Activated CD4-positive, alpha-beta T cell treated with anti-CD3 and anti-CD28 coated beads, Interleukin-2, amount 10 ng/mL, durations not matched to agents 7 days and 5 days (primary cell): ENCODE data around the gene NR1D2. TPM values are rescaled to one million over a fixed set of nuclear protein-coding genes. Genes with fewer than 3 reads are reported as not detected.

Source experiments
- CTCF ChIA-PET: fragments of 350-600 bp; sonication (Branson Sonifier 250); formaldehyde crosslinking; loops from one replicate; lab custom pipeline; 2021; ENCODE audit warnings: antibody characterized with exemption; lab: Charles Lee
- POLR2A ChIA-PET: fragments of 350-600 bp; sonication (Branson Sonifier 250); formaldehyde crosslinking; loops from one replicate; lab custom pipeline; 2021; ENCODE audit warnings: antibody characterized with exemption; lab: Charles Lee
- DNase-seq: peaks from one replicate; pipeline ENCODE4 v3.0.0-alpha.2; 2020
- H3K27ac Mint-ChIP-seq: one replicate; pipeline ENCODE4 v1.8.0; 2021; ENCODE audit warnings: mild to moderate bottlenecking, moderate library complexity, mixed read lengths
- H3K27me3 Mint-ChIP-seq: one replicate; pipeline ENCODE4 v1.8.0; 2021; ENCODE audit warnings: mixed read lengths
- H3K36me3 Mint-ChIP-seq: one replicate; pipeline ENCODE4 v1.8.0; 2021; ENCODE audit warnings: low read depth, mixed read lengths
- H3K4me1 Mint-ChIP-seq: one replicate; pipeline ENCODE4 v1.8.0; 2021; ENCODE audit warnings: mixed read lengths
- H3K4me3 Mint-ChIP-seq: one replicate; pipeline ENCODE4 v1.8.0; 2021; ENCODE audit warnings: mild to moderate bottlenecking, moderate library complexity, mixed read lengths
- H3K9me3 Mint-ChIP-seq: one replicate; pipeline ENCODE4 v1.8.0; 2021; ENCODE audit warnings: mixed read lengths
- total RNA-seq, 2 experiments: library from RNA; stranded (reverse); gene quantifications; one replicate each; pipeline ENCODE4 v1.2.3, GENCODE V29; 2021

Gene NR1D2
- total RNA-seq, 2 experiments from 2014 or later, result 5.9 TPM

- H3K9me3 Mint-ChIP-seq, result no peaks in the 10 kb centered on the region
- H3K27ac Mint-ChIP-seq, result no peak overlapping the region
- no peak overlapping the region for H3K4me3 Mint-ChIP-seq
- ChIA-PET POLR2A (no interaction called here), CTCF (no interaction called here)
- peaks cover 25% of the 10 kb centered on the region for H3K27me3 Mint-ChIP-seq
- no peaks in the 10 kb centered on the region for H3K4me1 Mint-ChIP-seq
- H3K36me3 Mint-ChIP-seq, result no peaks in the 10 kb centered on the region
- no peak for DNase-seq
Measured at GRCh38 chr3:23938688-23939087, 6.4 kb upstream of the NR1D2 start.

GRCh38 chr3:23940775-23941174, 4.3 kb upstream of the NR1D2 start:
- Mint-ChIP-seq H3K27ac (no peak overlapping the region), H3K4me1 (peaks cover 8% of the 10 kb centered on the region), H3K4me3 (no peak overlapping the region), H3K36me3 (no peaks in the 10 kb centered on the region), H3K27me3 (peaks cover 33% of the 10 kb centered on the region), H3K9me3 (no peaks in the 10 kb centered on the region)
- POLR2A ChIA-PET, result interaction anchor here (0.6 to 1.0 kb wide), 3 partner anchors 15 to 1655 kb away, joined by 3 to 5 read pairs (median 3); partner anchors contain the start of genes NKIRAS1 and RPL15
- no peak for DNase-seq
- CTCF ChIA-PET, result no interaction called here

DNA sequence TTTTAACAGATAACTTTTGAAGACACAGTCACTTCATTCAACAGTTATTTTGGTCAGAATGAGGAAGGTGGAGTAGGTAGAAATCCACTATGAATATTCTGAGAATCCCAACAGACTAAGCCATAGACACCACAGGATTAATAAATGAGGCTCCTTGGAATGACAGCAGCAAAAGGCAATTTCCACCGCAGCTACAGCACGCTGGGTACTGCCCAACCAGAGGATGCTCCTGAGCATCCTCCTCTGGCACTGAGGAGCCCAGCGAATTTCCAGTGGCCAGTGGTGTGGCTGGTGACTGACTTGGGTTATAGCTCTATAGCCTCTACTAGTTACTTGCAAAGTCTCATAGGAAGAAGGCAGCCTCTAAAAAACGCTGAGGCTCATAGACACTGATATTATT, 3.6 kb upstream of the NR1D2 start:
- no peak overlapping the region for H3K27ac Mint-ChIP-seq
- no peaks in the 10 kb centered on the region for H3K9me3 Mint-ChIP-seq
- peaks cover 8% of the 10 kb centered on the region for H3K4me1 Mint-ChIP-seq
- no peak for DNase-seq
- ChIA-PET CTCF (no interaction called here), POLR2A (no interaction called here)
- H3K4me3 Mint-ChIP-seq, result no peak overlapping the region
- H3K27me3 Mint-ChIP-seq, result peaks cover 33% of the 10 kb centered on the region
- no peaks in the 10 kb centered on the region for H3K36me3 Mint-ChIP-seq

- no peaks in the 10 kb centered on the region for H3K9me3 Mint-ChIP-seq
- H3K4me1 Mint-ChIP-seq, result peaks cover 12% of the 10 kb centered on the region
- no peak overlapping the region for H3K27ac Mint-ChIP-seq
- ChIA-PET POLR2A (no interaction called here), CTCF (interaction anchor here (0.7 kb wide), 1 partner anchor 54 kb away, joined by 5 read pairs; no protein-coding TSS in a partner anchor)
- DNase-seq, result no peak
- H3K27me3 Mint-ChIP-seq, result peaks cover 30% of the 10 kb centered on the region
- H3K4me3 Mint-ChIP-seq, result no peak overlapping the region
- no peaks in the 10 kb centered on the region for H3K36me3 Mint-ChIP-seq
Measured at GRCh38 chr3:23942546-23942945, 2.5 kb upstream of the NR1D2 start.

DNA sequence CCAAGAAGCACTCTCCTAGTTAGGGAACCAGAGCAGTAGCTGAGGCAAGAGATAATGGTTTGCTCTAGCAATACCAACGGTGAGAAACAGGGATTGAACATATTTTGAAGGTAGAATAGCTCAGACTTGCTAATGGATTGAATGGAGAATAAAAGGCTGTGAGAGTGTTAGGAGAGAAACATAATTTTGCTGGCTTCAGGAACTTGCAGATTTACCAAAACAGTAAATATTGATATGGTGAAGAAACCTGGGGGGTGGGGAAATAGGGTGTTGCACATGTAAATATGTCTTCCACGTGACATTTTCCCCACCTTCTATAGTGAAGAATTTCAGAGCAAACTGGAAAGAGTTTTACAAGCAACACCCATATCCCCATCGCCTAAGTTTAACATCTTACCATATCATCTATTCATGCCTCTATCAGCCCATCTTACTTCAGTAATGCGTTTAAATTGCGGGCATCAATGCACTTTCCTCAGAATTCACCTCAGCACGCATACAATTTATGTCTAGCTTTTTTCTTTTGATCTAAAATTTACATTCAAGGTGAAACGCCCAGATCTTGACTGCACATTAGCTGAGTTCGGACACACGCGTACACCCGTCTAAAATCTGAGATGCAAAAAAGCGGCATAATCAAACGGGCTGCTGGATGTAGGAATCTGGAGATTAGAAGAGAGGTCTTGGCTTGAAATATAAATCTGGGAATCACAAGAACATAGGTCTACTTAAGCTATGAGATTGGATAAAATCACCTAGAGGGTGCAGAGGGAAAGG, 891 bp upstream of the NR1D2 start:
- H3K27ac Mint-ChIP-seq, result peak overlapping the region; percentile 82
- H3K27me3 Mint-ChIP-seq, result peaks cover 23% of the 10 kb centered on the region
- DNase-seq, result no peak
- CTCF ChIA-PET, result interaction anchor here (0.6 to 1.2 kb wide), 2 partner anchors 23 to 227 kb away, joined by 3 to 4 read pairs; no protein-coding TSS in a partner anchor
- no peaks in the 10 kb centered on the region for H3K36me3 Mint-ChIP-seq
- peak overlapping the region; percentile 66 for H3K4me3 Mint-ChIP-seq
- POLR2A ChIA-PET, result interaction anchor here (1.6 kb wide), 1 partner anchor 27 kb away, joined by 8 read pairs; the partner anchor contains the start of genes NKIRAS1 and RPL15
- peaks cover 16% of the 10 kb centered on the region for H3K4me1 Mint-ChIP-seq
- H3K9me3 Mint-ChIP-seq, result no peaks in the 10 kb centered on the region

GRCh38 chr3:23945663-23945912, 502 bp downstream of the NR1D2 start:
- Mint-ChIP-seq H3K9me3 (peaks cover 2% of the 10 kb centered on the region), H3K27ac (peak overlapping the region; percentile 60), H3K36me3 (peaks cover 1% of the 10 kb centered on the region), H3K4me1 (peaks cover 30% of the 10 kb centered on the region), H3K4me3 (peak overlapping the region; percentile 47), H3K27me3 (peaks cover 22% of the 10 kb centered on the region)
- ChIA-PET POLR2A (interaction anchor here (1.9 kb wide), 1 partner anchor 29 kb away, joined by 5 read pairs; the partner anchor contains the start of genes NKIRAS1 and RPL15), CTCF (interaction anchor here (1.6 kb wide), 1 partner anchor 29 kb away, joined by 5 read pairs; the partner anchor contains the start of genes NKIRAS1 and RPL15)
- no peak for DNase-seq

DNA sequence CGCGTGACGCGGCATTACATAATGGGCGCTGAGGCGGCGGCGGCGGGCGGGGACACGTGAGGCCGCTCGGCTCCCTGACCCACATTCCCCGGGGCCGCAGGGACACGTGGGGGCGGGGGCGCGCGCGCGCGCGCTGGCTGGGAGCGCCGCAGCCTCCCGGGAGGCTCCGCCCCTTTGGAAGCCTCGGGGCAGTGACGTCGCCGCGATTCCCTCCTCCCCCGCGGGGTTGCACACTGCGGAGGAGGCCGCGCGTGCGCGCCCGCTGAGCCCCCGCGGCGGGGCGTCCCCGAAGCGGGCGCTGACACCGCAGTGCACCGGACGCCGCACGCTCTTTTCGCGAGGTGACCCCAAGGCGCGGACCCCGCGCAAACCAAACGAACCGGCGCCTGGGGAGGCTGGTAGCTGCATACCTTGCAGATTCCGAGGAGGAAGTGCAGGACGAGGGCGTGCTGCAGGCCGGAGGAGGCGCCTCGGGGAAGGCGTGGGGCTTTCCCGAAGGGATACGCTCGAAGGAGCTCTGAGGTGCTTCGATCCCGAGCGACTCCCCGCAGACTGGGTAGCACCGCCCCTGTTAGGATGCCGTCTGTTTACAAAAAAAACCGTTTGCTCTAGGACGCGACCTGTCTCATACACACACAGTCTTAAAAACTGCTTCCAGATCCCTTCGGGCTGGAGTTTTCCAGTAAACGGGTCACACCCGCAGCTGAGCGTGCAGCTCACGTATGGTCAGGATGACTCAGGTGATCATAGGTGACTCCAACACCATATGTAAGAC, 1.0 kb downstream of the NR1D2 start:
- CTCF ChIA-PET, result interaction anchor here (1.6 kb wide), 1 partner anchor 29 kb away, joined by 5 read pairs; the partner anchor contains the start of genes NKIRAS1 and RPL15
- peak overlapping the region; percentile 81 for H3K4me3 Mint-ChIP-seq

GRCh38 chr3:23948761-23949160, 3.7 kb downstream of the NR1D2 start:
- POLR2A ChIA-PET, result no interaction called here
- peaks cover 2% of the 10 kb centered on the region for H3K9me3 Mint-ChIP-seq
- no peak for DNase-seq
- no peak overlapping the region for H3K27ac Mint-ChIP-seq
- no peak overlapping the region for H3K4me3 Mint-ChIP-seq
- peaks cover 48% of the 10 kb centered on the region for H3K4me1 Mint-ChIP-seq
- peaks cover 8% of the 10 kb centered on the region for H3K27me3 Mint-ChIP-seq
- CTCF ChIA-PET, result no interaction called here
- peaks cover 1% of the 10 kb centered on the region for H3K36me3 Mint-ChIP-seq

More for the DNA sequence above, 1.0 kb downstream of the NR1D2 start:
- Mint-ChIP-seq H3K27ac (peak overlapping the region; percentile 92), H3K9me3 (peaks cover 2% of the 10 kb centered on the region), H3K36me3 (peaks cover 1% of the 10 kb centered on the region), H3K27me3 (peaks cover 20% of the 10 kb centered on the region), H3K4me1 (peaks cover 34% of the 10 kb centered on the region)
- DNase-seq, result peak; percentile 95
- POLR2A ChIA-PET, result interaction anchor here (0.7 to 1.9 kb wide), 2 partner anchors 10 to 29 kb away, joined by 4 to 5 read pairs; partner anchors contain the start of genes NKIRAS1 and RPL15

DNA sequence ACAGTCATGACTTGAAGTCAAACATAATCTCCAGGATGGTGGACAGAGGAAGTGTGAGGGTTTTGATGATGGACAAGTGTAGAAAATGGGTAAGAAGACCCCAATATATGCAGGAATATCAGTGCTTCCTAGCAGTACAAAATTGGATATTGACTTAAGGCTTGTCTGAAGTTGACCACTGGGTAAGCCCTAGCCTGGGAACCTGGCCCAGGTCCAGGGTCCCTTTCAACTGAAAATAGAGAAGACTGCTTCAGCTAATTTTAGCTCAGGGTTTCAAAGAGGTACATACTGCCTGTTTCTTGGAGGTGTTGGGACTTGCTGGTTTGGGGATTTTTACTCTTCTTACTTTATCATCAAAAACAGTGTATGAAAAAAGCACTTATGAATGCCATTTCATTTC, 4.7 kb downstream of the NR1D2 start:
- no peaks in the 10 kb centered on the region for H3K27me3 Mint-ChIP-seq
- peak overlapping the region; percentile 90 for H3K27ac Mint-ChIP-seq
- H3K9me3 Mint-ChIP-seq, result peaks cover 2% of the 10 kb centered on the region
- peak overlapping the region; percentile 70 for H3K4me3 Mint-ChIP-seq
- ChIA-PET CTCF (interaction anchor here (1.0 to 1.2 kb wide), 2 partner anchors 10 to 28 kb away, joined by 3 to 4 read pairs; no protein-coding TSS in a partner anchor), POLR2A (interaction anchor here (0.6 to 1.3 kb wide), 2 partner anchors 17 to 33 kb away, joined by 3 read pairs; partner anchors contain the start of genes NKIRAS1 and RPL15)
- DNase-seq, result no peak
- peaks cover 1% of the 10 kb centered on the region for H3K36me3 Mint-ChIP-seq
- peaks cover 41% of the 10 kb centered on the region for H3K4me1 Mint-ChIP-seq

DNA sequence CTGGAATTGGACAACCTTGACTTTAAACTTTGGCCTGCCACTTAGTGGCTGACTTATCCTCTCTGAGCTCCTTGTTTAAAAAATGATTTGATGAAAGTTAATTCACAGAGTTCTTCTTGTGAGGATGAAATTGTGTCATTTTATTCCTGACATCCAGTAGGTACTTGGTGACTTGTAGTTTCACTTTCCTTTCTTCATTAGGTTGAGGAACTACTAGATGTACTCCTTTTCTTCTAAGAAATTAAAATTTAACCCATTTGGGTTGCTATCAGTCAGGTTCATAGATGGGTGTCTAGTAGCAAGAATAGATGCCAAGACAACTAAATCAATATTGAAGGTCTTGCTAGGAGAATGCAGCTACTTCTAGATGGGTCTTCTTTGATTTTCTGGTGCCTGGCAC, 5.2 kb downstream of the NR1D2 start:
- peaks cover 1% of the 10 kb centered on the region for H3K36me3 Mint-ChIP-seq
- H3K9me3 Mint-ChIP-seq, result peaks cover 2% of the 10 kb centered on the region
- POLR2A ChIA-PET, result interaction anchor here (1.3 kb wide), 1 partner anchor 34 kb away, joined by 3 read pairs; the partner anchor contains the start of genes NKIRAS1 and RPL15
- H3K4me1 Mint-ChIP-seq, result peaks cover 41% of the 10 kb centered on the region
- no peak for DNase-seq
- H3K27ac Mint-ChIP-seq, result peak overlapping the region; percentile 90
- no peaks in the 10 kb centered on the region for H3K27me3 Mint-ChIP-seq
- H3K4me3 Mint-ChIP-seq, result peak overlapping the region; percentile 70
- CTCF ChIA-PET, result interaction anchor here (1.0 to 1.2 kb wide), 2 partner anchors 9 to 29 kb away, joined by 3 to 4 read pairs; no protein-coding TSS in a partner anchor

- H3K36me3 Mint-ChIP-seq, result peaks cover 1% of the 10 kb centered on the region
- no peak for DNase-seq
- H3K4me3 Mint-ChIP-seq, result no peak overlapping the region
- H3K27ac Mint-ChIP-seq, result no peak overlapping the region
- H3K4me1 Mint-ChIP-seq, result peaks cover 35% of the 10 kb centered on the region
- no peaks in the 10 kb centered on the region for H3K27me3 Mint-ChIP-seq
- peaks cover 2% of the 10 kb centered on the region for H3K9me3 Mint-ChIP-seq
- POLR2A ChIA-PET, result no interaction called here
- CTCF ChIA-PET, result interaction anchor here (0.6 kb wide), 2 partner anchors 14 to 33 kb away, joined by 4 to 5 read pairs; no protein-coding TSS in a partner anchor
Measured at GRCh38 chr3:23952646-23953045, 7.6 kb downstream of the NR1D2 start.

- peaks cover 1% of the 10 kb centered on the region for H3K36me3 Mint-ChIP-seq
- no peak overlapping the region for H3K4me3 Mint-ChIP-seq
- no peak overlapping the region for H3K27ac Mint-ChIP-seq
- ChIA-PET CTCF (no interaction called here), POLR2A (no interaction called here)
- H3K27me3 Mint-ChIP-seq, result no peaks in the 10 kb centered on the region
- peaks cover 32% of the 10 kb centered on the region for H3K4me1 Mint-ChIP-seq
- no peak for DNase-seq
- peaks cover 2% of the 10 kb centered on the region for H3K9me3 Mint-ChIP-seq
Measured at GRCh38 chr3:23953523-23953922, 8.4 kb downstream of the NR1D2 start.
